ENCODE measurements around the gene UMOD. TPM values are rescaled to one million over a fixed set of nuclear protein-coding genes. Genes with fewer than 3 reads are reported as not detected.

Gene UMOD
- polyA plus RNA-seq, 1 donor (not counting 4 experiments of a cell fraction or from before 2014, with no cell fraction given) = not detected

- H3K36me3 ChIP-seq (ENCODE audit: control insufficient read depth in 2 of 2, extremely low read depth in 1 of 2, insufficient read depth in 2 of 2, low read length in 2 of 2) = no peaks in the 10 kb centered on the region
- no peaks in the 10 kb centered on the region for H3K79me2 ChIP-seq (ENCODE audit: control insufficient read depth, insufficient read depth, low read length)
- no peaks in the 10 kb centered on the region for H3K4me1 ChIP-seq (ENCODE audit: control insufficient read depth, extremely low read depth, insufficient read depth, low read length)
- H3K9me3 ChIP-seq (ENCODE audit: control insufficient read depth, low read depth, low read length) = no peaks in the 10 kb centered on the region
- no peaks in the 10 kb centered on the region for H3K9me1 ChIP-seq (ENCODE audit: control insufficient read depth, extremely low read depth, insufficient read depth, low read length)
- H4K20me1 ChIP-seq (ENCODE audit: control insufficient read depth, extremely low read depth, insufficient read depth, low read length) = no peaks in the 10 kb centered on the region
- H3K4me3 ChIP-seq (ENCODE audit: control insufficient read depth in 2 of 3, extremely low read depth in 1 of 3, insufficient read depth in 2 of 3, low read depth in 1 of 3, low read length in 3 of 3) = no peak overlapping the region
- no peaks in the 10 kb centered on the region for H3K27me3 ChIP-seq (ENCODE audit: control insufficient read depth, extremely low read depth, insufficient read depth, low read length)
- H3K9ac ChIP-seq (ENCODE audit: control insufficient read depth, extremely low read depth, insufficient read depth, low read length) = no peak overlapping the region
- dilution Hi-C loops (cut with MboI; ENCODE audit: extremely low pct_ligation_motif_present, low sequenced_read_pairs) = no loop called here
- DNase-seq (ENCODE audit: low read depth, low spot score) (no peak), FAIRE-seq (no peak)
- H3K27ac ChIP-seq (ENCODE audit: control insufficient read depth, insufficient read depth, low read length) = no peak overlapping the region
- no peak for TF ChIP-seq EZH2 (IDR thresholded peaks at IDR 0.05; ENCODE audit: low read length)
- no peak for TF ChIP-seq CTCF (optimal IDR thresholded peaks at IDR 0.05 in 1 of 3, IDR thresholded peaks at IDR 0.05 in 1 of 3, conservative IDR thresholded peaks at IDR 0.05 in 1 of 3; ENCODE audit: extremely low read depth in 1 of 3, insufficient read depth in 2 of 3, low read length in 3 of 3)
- H2AFZ ChIP-seq (ENCODE audit: control insufficient read depth, low read length) = no peak overlapping the region
- no peak overlapping the region for H3K4me2 ChIP-seq (ENCODE audit: control insufficient read depth, extremely low read depth, insufficient read depth, low read depth, low read length)
Measured at GRCh38 chr16:20319406-20319805, 33.1 kb downstream of the UMOD start.

GRCh38 chr16:20318437-20318836 is 34.1 kb downstream of the UMOD start:
- no peaks in the 10 kb centered on the region for H3K36me3 ChIP-seq (ENCODE audit: control insufficient read depth in 2 of 2, extremely low read depth in 1 of 2, insufficient read depth in 2 of 2, low read length in 2 of 2)
- TF ChIP-seq EZH2 (IDR thresholded peaks at IDR 0.05; ENCODE audit: low read length) (no peak), CTCF (optimal IDR thresholded peaks at IDR 0.05 in 1 of 3, IDR thresholded peaks at IDR 0.05 in 1 of 3, conservative IDR thresholded peaks at IDR 0.05 in 1 of 3; ENCODE audit: extremely low read depth in 1 of 3, insufficient read depth in 2 of 3, low read length in 3 of 3) (no peak)
- H3K4me3 ChIP-seq (ENCODE audit: control insufficient read depth in 2 of 3, extremely low read depth in 1 of 3, insufficient read depth in 2 of 3, low read depth in 1 of 3, low read length in 3 of 3) = no peak overlapping the region
- no peak overlapping the region for H2AFZ ChIP-seq (ENCODE audit: control insufficient read depth, low read length)
- no peak overlapping the region for H3K27ac ChIP-seq (ENCODE audit: control insufficient read depth, insufficient read depth, low read length)
- H3K9me3 ChIP-seq (ENCODE audit: control insufficient read depth, low read depth, low read length) = no peaks in the 10 kb centered on the region
- FAIRE-seq (no peak), DNase-seq (ENCODE audit: low read depth, low spot score) (no peak)
- dilution Hi-C loops (cut with MboI; ENCODE audit: extremely low pct_ligation_motif_present, low sequenced_read_pairs) = no loop called here
- H3K9ac ChIP-seq (ENCODE audit: control insufficient read depth, extremely low read depth, insufficient read depth, low read length) = no peak overlapping the region
- H3K4me1 ChIP-seq (ENCODE audit: control insufficient read depth, extremely low read depth, insufficient read depth, low read length) = no peaks in the 10 kb centered on the region
- no peaks in the 10 kb centered on the region for H3K27me3 ChIP-seq (ENCODE audit: control insufficient read depth, extremely low read depth, insufficient read depth, low read length)
- no peaks in the 10 kb centered on the region for H4K20me1 ChIP-seq (ENCODE audit: control insufficient read depth, extremely low read depth, insufficient read depth, low read length)
- H3K9me1 ChIP-seq (ENCODE audit: control insufficient read depth, extremely low read depth, insufficient read depth, low read length) = no peaks in the 10 kb centered on the region
- H3K4me2 ChIP-seq (ENCODE audit: control insufficient read depth, extremely low read depth, insufficient read depth, low read depth, low read length) = no peak overlapping the region
- H3K79me2 ChIP-seq (ENCODE audit: control insufficient read depth, insufficient read depth, low read length) = no peaks in the 10 kb centered on the region

All from keratinocyte (primary cell).